ENCODE data around the gene SFXN3. TPM values are rescaled to one million over a fixed set of nuclear protein-coding genes. Genes with fewer than 3 reads are reported as not detected.

Gene SFXN3
- total RNA-seq, 1 experiment from 2014 or later, result 2.8 TPM

- H3K4me2 ChIP-seq (ENCODE audit: insufficient read depth, insufficient read length, low read length), result no peak overlapping the region
- no peak overlapping the region for H3K18ac ChIP-seq (ENCODE audit: insufficient read length, low read depth, low read length)
- H3K36me3 Mint-ChIP-seq (ENCODE audit: insufficient read depth in 1 of 3, low read depth in 3 of 3), result no peaks in the 10 kb centered on the region
- no peak overlapping the region for H2BK15ac ChIP-seq (ENCODE audit: low read depth, low read length)
- H3K56ac ChIP-seq (ENCODE audit: insufficient read length, low read depth, low read length), result no peak overlapping the region
- no peak overlapping the region for H3T11ph ChIP-seq (ENCODE audit: low read length)
- H3K4me3 Mint-ChIP-seq, result no peak overlapping the region
- no peak overlapping the region for H3K27ac Mint-ChIP-seq
- no peak for TF ChIP-seq CTCF (conservative IDR thresholded peaks at IDR 0.05)
- H3K4me1 ChIP-seq (ENCODE audit: insufficient read depth, low read length), result peaks cover 2% of the 10 kb centered on the region; the same call in 1 of the 2 replicates
- H3K4ac ChIP-seq (ENCODE audit: low read depth, low read length), result no peak overlapping the region
- no peaks in the 10 kb centered on the region for H4K20me1 ChIP-seq (ENCODE audit: control insufficient read depth, insufficient read depth, insufficient read length)
- H3K79me1 ChIP-seq (ENCODE audit: insufficient read depth, low read depth, low read length, poor library complexity, severe bottlenecking), result no peaks in the 10 kb centered on the region
- H3K9ac ChIP-seq (ENCODE audit: extremely low read depth, insufficient read length, low read length), result no peak overlapping the region
- H2AK5ac ChIP-seq (ENCODE audit: insufficient read length, low read length), result no peak overlapping the region
- H2BK5ac ChIP-seq (ENCODE audit: insufficient read length, low read length), result no peak overlapping the region
- H3K27me3 ChIP-seq (ENCODE audit: insufficient read depth, low read length), result peaks cover 10% of the 10 kb centered on the region; the same call in 1 of the 2 replicates
- WGBS (ENCODE audit: extremely low coverage, insufficient read length, low lambda C conversion rate), result no CpG with 5 or more reads among the region's 9 CpGs
- no peak overlapping the region for H2AFZ ChIP-seq (ENCODE audit: low read length)
- peaks cover 17 to 33% of the 10 kb centered on the region in 2 experiments for H3K4me1 Mint-ChIP-seq
- peaks cover 62% of the 10 kb centered on the region for H3K27me3 Mint-ChIP-seq (ENCODE audit: low read depth)
- no peak overlapping the region for H3K14ac ChIP-seq (ENCODE audit: insufficient read depth, low read length)
- no peak overlapping the region for H4K5ac ChIP-seq (ENCODE audit: insufficient read length, low read depth, low read length)
- no peak overlapping the region for H4K8ac ChIP-seq (replicated peaks; ENCODE audit: insufficient read length, low read depth, low read length)
- H4K91ac ChIP-seq (ENCODE audit: insufficient read length, low read depth, low read length), result no peak overlapping the region
- H3K9me3 Mint-ChIP-seq, result no peaks in the 10 kb centered on the region; a peak in 1 of 5 replicates
- H3K23ac ChIP-seq (ENCODE audit: insufficient read length, low read depth, low read length), result no peak overlapping the region
- H3K23me2 ChIP-seq (ENCODE audit: insufficient read length, low read depth, low read length, poor library complexity, severe bottlenecking), result peaks cover 2% of the 10 kb centered on the region
- DNase-seq, result no peak
- H3K9me3 ChIP-seq (ENCODE audit: control insufficient read depth, low read depth, low read length), result no peaks in the 10 kb centered on the region
- no peak overlapping the region for H3K27ac ChIP-seq (ENCODE audit: insufficient read length, low read depth, low read length)
- no peak overlapping the region for H2BK120ac ChIP-seq (ENCODE audit: low read depth, low read length, poor library complexity, severe bottlenecking)
- H3K79me2 ChIP-seq (ENCODE audit: insufficient read depth, low read length), result no peaks in the 10 kb centered on the region
- H2BK20ac ChIP-seq (ENCODE audit: low read depth, low read length, poor library complexity, severe bottlenecking), result no peak overlapping the region
- no peak overlapping the region for H2BK12ac ChIP-seq (ENCODE audit: insufficient read length, low read depth, low read length)
Observed at GRCh38 chr10:101072923-101073322, 41.9 kb downstream of the SFXN3 start.

Measured in H9 (cell line).